Mucosa of descending colon (tissue), 3 donors: ENCODE measurements around the gene POLR3E. TPM values are rescaled to one million over a fixed set of nuclear protein-coding genes. Genes with fewer than 3 reads are reported as not detected.

Source experiments
- ATAC-seq: fragments of 200-7000 bp; cut with Tn5 transposase; one replicate; pipeline ENCODE4 v1.9.1; 2020; ENCODE audit warnings: mild to moderate bottlenecking, moderate library complexity
- DNase-seq, 3 donors: peaks; one replicate each; pipeline ENCODE4 v3.0.0-alpha.2; 2020
- H3K36me3 ChIP-seq: fragments of 200-600 bp; one replicate; pipeline ENCODE4 v1.8.0; 2021; ENCODE audit warnings: low read depth, mild to moderate bottlenecking
- H3K4me1 ChIP-seq: fragments of 200-600 bp; one replicate; pipeline ENCODE4 v1.8.0; 2021; ENCODE audit warnings: low read depth, mild to moderate bottlenecking
- H3K4me3 ChIP-seq: fragments of 200-600 bp; one replicate; pipeline ENCODE4 v1.8.0; 2021; ENCODE audit warnings: mild to moderate bottlenecking
- H3K9me3 ChIP-seq: fragments of 200-600 bp; one replicate; pipeline ENCODE4 v1.8.0; 2021; ENCODE audit warnings: mild to moderate bottlenecking
- CTCF ChIP-seq: fragments of 200-600 bp; IDR thresholded peaks from one replicate; pipeline ENCODE4 v1.8.0; 2022; ENCODE audit warnings: antibody characterized with exemption, mild to moderate bottlenecking
- intact Hi-C, 2 donors: fragments of 100-400 bp; cut with DNase I in 1 of 2; cut with micrococcal nuclease in 1 of 2; formaldehyde crosslinking; loops; one replicate each; pipeline versions ENCODE4 v1.11.0 to v1.11.1; 2022; cut with DNase I, micrococcal nuclease
- total RNA-seq, 3 donors: library from RNA; stranded (reverse); fragmentation: NEBNext Ultra II Directional in 2 of 3; extraction: Animal tissue kit (Norgen Biotek cat#: 25700) in 2 of 3; gene quantifications; one replicate each; pipeline versions ENCODE4 v1.2.1 to v1.2.4, GENCODE V29; 2021 to 2023
- donor health status: DM: no; HTN: no; CAD: no; lungs with moderate emphysema.
- donor health status: DM: no; HTN: no; CAD: no.
- donor health status: DM: no; HTN: yes; CAD: no.

The POLR3E gene
- total RNA-seq, 3 donors from 2014 or later = 37.7 to 54.5 (median 49.5) TPM

GRCh38 chr16:22292320-22292719, 4.9 kb upstream of the POLR3E start:
- no peaks in the 10 kb centered on the region for H3K36me3 ChIP-seq
- H3K4me3 ChIP-seq = no peak overlapping the region
- ATAC-seq (no peak), DNase-seq (no peak)
- H3K9me3 ChIP-seq = no peaks in the 10 kb centered on the region
- no peak for TF ChIP-seq CTCF
- H3K4me1 ChIP-seq = no peaks in the 10 kb centered on the region
- intact Hi-C loops = no loop called here

- DNase-seq = no peak
- Histone ChIP-seq H3K4me3 (no peak overlapping the region), H3K9me3 (no peaks in the 10 kb centered on the region), H3K4me1 (no peaks in the 10 kb centered on the region), H3K36me3 (no peaks in the 10 kb centered on the region)
- no peak for TF ChIP-seq CTCF
- intact Hi-C loops = no loop called here
- no peak for ATAC-seq
Measured at GRCh38 chr16:22293137-22294106, 3.8 kb upstream of the POLR3E start.

- TF ChIP-seq CTCF = no peak
- peak in 1 of 3 donors; percentile 14 for DNase-seq
- Histone ChIP-seq H3K4me3 (peak overlapping the region; percentile 56), H3K36me3 (no peaks in the 10 kb centered on the region), H3K9me3 (no peaks in the 10 kb centered on the region), H3K4me1 (no peaks in the 10 kb centered on the region)
- intact Hi-C loops = loop anchor here (5.0 kb wide), 1 partner anchor 99 kb away; no protein-coding TSS in a partner anchor
- ATAC-seq = no peak
Measured at GRCh38 chr16:22296225-22297113, 740 bp upstream of the POLR3E start.

- no peak for TF ChIP-seq CTCF
- H3K4me3 ChIP-seq = peak overlapping the region; percentile 56
- no peaks in the 10 kb centered on the region for H3K4me1 ChIP-seq
- no peaks in the 10 kb centered on the region for H3K36me3 ChIP-seq
- no peaks in the 10 kb centered on the region for H3K9me3 ChIP-seq
- peak; percentile 53 to 71 (median 69) for DNase-seq
- ATAC-seq = peak; percentile 30
- intact Hi-C loops = loop anchor here (5.0 kb wide), 1 partner anchor 101 kb away; no protein-coding TSS in a partner anchor
Measured at GRCh38 chr16:22297871-22298733, 893 bp downstream of the POLR3E start.

- Histone ChIP-seq H3K9me3 (no peaks in the 10 kb centered on the region), H3K36me3 (no peaks in the 10 kb centered on the region), H3K4me1 (no peaks in the 10 kb centered on the region), H3K4me3 (no peak overlapping the region)
- intact Hi-C loops = loop anchor here (5.0 kb wide), 1 partner anchor 102 kb away; no protein-coding TSS in a partner anchor
- no peak for TF ChIP-seq CTCF
- ATAC-seq = no peak
- no peak for DNase-seq
Measured at GRCh38 chr16:22299036-22299435, 1.8 kb downstream of the POLR3E start.
